ENCODE measurements around the gene SYT4.

Gene SYT4

DNA sequence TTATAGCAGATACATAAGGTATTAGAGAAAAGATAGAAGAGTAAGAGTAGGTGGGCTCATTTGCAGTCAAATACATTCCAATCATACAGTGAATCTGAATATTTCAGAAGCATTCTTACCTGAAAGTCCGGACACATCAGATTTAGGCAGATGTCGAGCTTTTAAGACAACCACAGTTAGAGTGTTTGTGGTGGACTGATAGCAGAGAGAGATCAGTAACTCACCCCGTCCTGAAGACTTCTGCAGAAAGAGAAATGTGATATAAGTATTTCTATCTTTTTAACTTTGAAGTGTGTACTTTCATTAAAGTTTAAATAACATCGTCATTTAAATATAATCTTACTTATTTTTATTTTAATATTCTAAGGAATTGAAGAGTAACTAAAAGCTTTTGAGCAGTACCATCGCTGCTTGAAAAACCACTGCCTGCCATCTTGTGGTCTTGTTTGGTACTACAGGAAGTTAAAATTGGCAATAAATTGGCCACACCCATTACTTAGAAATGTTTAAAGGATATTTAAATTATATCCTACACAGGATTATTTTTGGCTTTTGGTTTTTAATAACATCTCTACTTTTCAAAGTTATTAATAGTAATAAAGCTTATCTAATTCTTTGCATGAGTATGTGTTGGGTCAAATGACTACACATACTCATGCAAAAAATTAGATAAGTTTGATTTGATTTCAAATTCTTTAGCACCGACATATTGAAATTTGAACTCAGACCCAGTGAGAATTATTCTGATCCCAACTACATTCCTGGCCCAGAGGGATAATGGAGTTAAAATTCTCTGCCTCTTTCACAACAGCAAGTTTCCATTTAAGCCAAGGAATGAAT, 5.5 kb downstream of the SYT4 start:
- peaks cover 10% of the 10 kb centered on the region for H3K27me3 Mint-ChIP-seq (ENCODE audit: low read depth, poor library complexity)
- peak; percentile 33 for DNase-seq
- no peak overlapping the region for H3K27ac Mint-ChIP-seq
- no peak overlapping the region for H3K4me3 Mint-ChIP-seq
- no peaks in the 10 kb centered on the region for H3K9me3 Mint-ChIP-seq
- no peaks in the 10 kb centered on the region for H3K36me3 Mint-ChIP-seq (ENCODE audit: low read depth)
- no peaks in the 10 kb centered on the region for H3K4me1 Mint-ChIP-seq
- TF ChIP-seq, protein P1, sequence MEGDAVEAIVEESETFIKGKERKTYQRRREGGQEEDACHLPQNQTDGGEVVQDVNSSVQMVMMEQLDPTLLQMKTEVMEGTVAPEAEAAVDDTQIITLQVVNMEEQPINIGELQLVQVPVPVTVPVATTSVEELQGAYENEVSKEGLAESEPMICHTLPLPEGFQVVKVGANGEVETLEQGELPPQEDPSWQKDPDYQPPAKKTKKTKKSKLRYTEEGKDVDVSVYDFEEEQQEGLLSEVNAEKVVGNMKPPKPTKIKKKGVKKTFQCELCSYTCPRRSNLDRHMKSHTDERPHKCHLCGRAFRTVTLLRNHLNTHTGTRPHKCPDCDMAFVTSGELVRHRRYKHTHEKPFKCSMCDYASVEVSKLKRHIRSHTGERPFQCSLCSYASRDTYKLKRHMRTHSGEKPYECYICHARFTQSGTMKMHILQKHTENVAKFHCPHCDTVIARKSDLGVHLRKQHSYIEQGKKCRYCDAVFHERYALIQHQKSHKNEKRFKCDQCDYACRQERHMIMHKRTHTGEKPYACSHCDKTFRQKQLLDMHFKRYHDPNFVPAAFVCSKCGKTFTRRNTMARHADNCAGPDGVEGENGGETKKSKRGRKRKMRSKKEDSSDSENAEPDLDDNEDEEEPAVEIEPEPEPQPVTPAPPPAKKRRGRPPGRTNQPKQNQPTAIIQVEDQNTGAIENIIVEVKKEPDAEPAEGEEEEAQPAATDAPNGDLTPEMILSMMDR (IDR thresholded peaks at IDR 0.05), result peak; percentile 94

DNA sequence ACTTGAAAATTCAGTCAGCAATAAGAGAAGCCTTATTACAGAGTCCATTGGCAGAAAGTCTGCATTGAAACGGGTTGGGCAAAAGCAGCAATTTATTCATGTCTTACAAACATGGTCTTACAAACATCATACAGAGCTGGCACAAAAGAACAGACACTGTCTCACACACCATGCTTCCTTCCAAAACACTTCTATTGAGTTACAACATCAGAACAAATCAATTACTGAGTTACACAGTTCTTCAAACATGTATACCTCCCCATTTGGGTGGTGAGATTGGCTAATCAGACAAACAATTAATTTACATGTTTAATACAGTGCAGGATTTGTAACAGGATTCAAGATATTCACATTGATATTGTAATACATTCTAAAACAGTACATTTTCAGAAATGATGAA, 9.5 kb downstream of the SYT4 start:
- no peak overlapping the region for H3K27ac Mint-ChIP-seq
- peaks cover 9% of the 10 kb centered on the region for H3K9me3 Mint-ChIP-seq
- H3K27me3 Mint-ChIP-seq (ENCODE audit: low read depth, poor library complexity), result peaks cover 3% of the 10 kb centered on the region
- H3K4me1 Mint-ChIP-seq, result no peaks in the 10 kb centered on the region
- TF ChIP-seq, protein P1 (IDR thresholded peaks at IDR 0.05), result no peak
- DNase-seq, result no peak
- no peak overlapping the region for H3K4me3 Mint-ChIP-seq
- no peaks in the 10 kb centered on the region for H3K36me3 Mint-ChIP-seq (ENCODE audit: low read depth)

DNA sequence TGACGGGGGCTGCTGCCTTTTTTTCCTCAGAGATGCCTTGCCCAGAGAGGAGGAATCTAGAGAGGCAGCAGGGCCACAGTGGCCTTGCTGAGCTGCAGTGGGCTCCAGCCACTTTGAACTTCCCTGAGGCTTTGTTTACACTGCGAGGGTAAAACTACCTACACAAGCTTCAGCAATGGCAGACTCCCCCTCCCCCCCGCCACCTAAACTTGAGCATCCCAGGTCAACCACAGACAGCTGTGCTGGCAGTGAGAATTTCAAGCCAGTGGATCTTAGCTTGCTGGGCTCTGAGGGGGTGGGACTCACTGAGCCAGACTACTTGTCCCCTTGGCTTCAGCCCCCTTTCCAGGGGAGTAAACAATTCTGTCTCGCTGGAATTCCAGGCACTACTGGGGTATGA, 11.8 kb downstream of the SYT4 start:
- no peak for DNase-seq
- H3K27ac Mint-ChIP-seq, result no peak overlapping the region
- H3K4me1 Mint-ChIP-seq, result no peaks in the 10 kb centered on the region
- H3K36me3 Mint-ChIP-seq (ENCODE audit: low read depth), result no peaks in the 10 kb centered on the region
- H3K27me3 Mint-ChIP-seq (ENCODE audit: low read depth, poor library complexity), result peaks cover 3% of the 10 kb centered on the region
- peaks cover 32% of the 10 kb centered on the region for H3K9me3 Mint-ChIP-seq
- no peak overlapping the region for H3K4me3 Mint-ChIP-seq
- TF ChIP-seq, protein P1 (IDR thresholded peaks at IDR 0.05), result no peak

DNA sequence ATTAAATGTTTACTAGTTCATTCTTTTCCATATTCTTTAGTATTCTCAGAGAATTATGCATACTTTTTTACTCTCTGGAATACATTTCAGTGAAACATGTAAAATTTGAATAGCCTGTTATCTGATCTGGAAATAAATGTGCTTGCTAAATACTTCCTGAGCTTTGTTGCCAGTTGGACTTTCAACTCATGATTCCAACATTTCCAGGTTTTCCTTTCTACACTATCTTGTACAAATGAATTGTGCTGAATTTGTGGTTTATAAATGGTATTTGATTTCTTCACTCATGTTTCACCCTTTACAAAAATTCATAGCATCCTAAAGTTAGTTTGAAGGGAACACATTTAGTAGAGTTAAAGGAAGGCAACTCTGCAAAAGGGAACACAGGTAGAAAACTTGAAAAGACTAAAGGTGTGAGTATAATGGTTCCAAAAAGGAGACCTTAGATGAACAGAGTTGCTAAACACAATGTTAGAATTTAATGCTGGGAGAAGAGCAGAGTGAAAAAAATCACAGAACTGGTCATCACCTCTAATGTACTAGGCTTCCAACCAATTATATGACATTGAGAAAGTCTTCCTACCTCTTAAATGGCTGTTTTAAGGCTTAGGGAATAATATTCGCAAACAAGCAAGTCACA, 28.6 kb downstream of the SYT4 start:
- Mint-ChIP-seq H3K4me3 (no peak overlapping the region), H3K4me1 (peaks cover 4% of the 10 kb centered on the region), H3K27me3 (ENCODE audit: low read depth, poor library complexity) (peaks cover 4% of the 10 kb centered on the region), H3K9me3 (no peaks in the 10 kb centered on the region), H3K27ac (no peak overlapping the region), H3K36me3 (ENCODE audit: low read depth) (no peaks in the 10 kb centered on the region)
- TF ChIP-seq, protein P1 (IDR thresholded peaks at IDR 0.05), result no peak
- DNase-seq, result no peak

DNA sequence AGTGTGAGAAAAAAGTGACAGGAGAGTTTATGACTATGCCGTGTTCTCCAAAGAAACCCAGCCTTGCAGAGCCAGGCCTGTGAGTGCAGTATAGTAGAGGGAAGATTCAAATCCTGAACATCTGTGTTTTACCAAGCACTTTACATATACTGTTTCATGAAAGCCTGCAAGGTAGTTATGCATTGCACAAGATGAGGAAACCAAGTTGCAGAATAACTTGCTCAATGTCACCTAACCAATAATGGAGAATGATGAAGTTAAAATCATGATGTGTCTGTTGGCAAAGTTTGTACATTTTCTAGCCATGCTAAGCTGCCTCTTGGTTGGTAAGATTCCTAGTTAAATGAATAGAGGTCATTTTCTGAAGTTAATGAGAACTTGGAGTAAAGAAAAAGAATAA, 29.3 kb downstream of the SYT4 start:
- no peaks in the 10 kb centered on the region for H3K9me3 Mint-ChIP-seq
- H3K4me3 Mint-ChIP-seq, result no peak overlapping the region
- no peaks in the 10 kb centered on the region for H3K36me3 Mint-ChIP-seq (ENCODE audit: low read depth)
- H3K27me3 Mint-ChIP-seq (ENCODE audit: low read depth, poor library complexity), result peaks cover 4% of the 10 kb centered on the region
- H3K27ac Mint-ChIP-seq, result no peak overlapping the region
- DNase-seq, result no peak
- TF ChIP-seq, protein P1 (IDR thresholded peaks at IDR 0.05), result no peak
- H3K4me1 Mint-ChIP-seq, result no peaks in the 10 kb centered on the region

All from nephron progenitor cell (in vitro differentiated cells).